K562 (cell line): Measurements from ENCODE around the gene AHNAK. TPM values are rescaled to one million over a fixed set of nuclear protein-coding genes. Genes with fewer than 3 reads are reported as not detected.

Experiments used
- ATF7 ChIP-seq: fragments of 450-650 bp; IDR thresholded peaks from 2 replicates; pipeline ENCODE4 v1.7.1; 2014; ENCODE audit warnings: mild to moderate bottlenecking, moderate library complexity
- FOXM1 ChIP-seq, 2 experiments: fragments of 450-650 bp in 1 of 2; sonication (generic) in 1 of 2; formaldehyde crosslinking in 1 of 2; IDR thresholded peaks; 2 replicates each; pipeline versions ENCODE4 v1.6.1 to v1.9.0; 2017 to 2022; ENCODE audit warnings: low read depth in 2 of 2, mild to moderate bottlenecking in 2 of 2, missing genetic modification reagents in 1 of 2, moderate library complexity in 1 of 2
- HNRNPLL ChIP-seq: fragments of 200-400 bp; formaldehyde crosslinking; IDR thresholded peaks from 2 replicates; pipeline ENCODE4 v1.6.1; 2017; ENCODE audit warnings: low read length, low read depth, mild to moderate bottlenecking; ENCODE audit not compliant: poor library complexity, severe bottlenecking
- HSF4 ChIP-seq: fragments of 250-450 bp; sonication (Bioruptor Pico); IDR thresholded peaks from 2 replicates; pipeline ENCODE4 v2.1.2; 2022; ENCODE audit warnings: mild to moderate bottlenecking, moderate library complexity, borderline replicate concordance
- LEF1 ChIP-seq: fragments of 450-650 bp; IDR thresholded peaks from 2 replicates; pipeline ENCODE4 v1.6.1; 2016; ENCODE audit warnings: mild to moderate bottlenecking
- MCM5 ChIP-seq: fragments of 450-650 bp; IDR thresholded peaks from 2 replicates; pipeline ENCODE4 v1.6.1; 2016; ENCODE audit warnings: low read depth
- NCOA1 ChIP-seq: fragments of 450-650 bp; IDR thresholded peaks from 2 replicates; pipeline ENCODE4 v1.6.1; 2016; ENCODE audit warnings: low read depth
- polyA plus RNA-seq, 8 experiments: library from polyadenylated mRNA; depleted of rRNA in 4 of 8; stranded (reverse) in 5 of 8; unstranded in 3 of 8; fragments of >200 nt; fragmentation: Nextera tagmentation in 2 of 8; fragmentation: Illumina TruSeq in 1 of 8; extraction: Ambion mirVana in 2 of 8; extraction: Trizol in 1 of 8; gene quantifications; 2 replicates each; pipeline versions ENCODE4 v1.2.1 to v1.2.3, GENCODE V29; 2011 to 2014; ENCODE audit warnings: inconsistent platforms in 1 of 8, missing spikeins in 1 of 8
- total RNA-seq, 7 experiments: library from RNA; depleted of rRNA in 6 of 7; stranded (reverse); fragments of >200 nt in 6 of 7; fragmentation: Illumina TruSeq in 2 of 7; extraction: Trizol in 2 of 7; gene quantifications; 2 replicates each; pipeline versions ENCODE4 v1.2.1 to v1.2.3, GENCODE V29; 2011 to 2021; ENCODE audit warnings: low replicate concordance in 1 of 7
- TF ChIP-seq, protein P1 (sequence below): fragments of 450-650 bp; IDR thresholded peaks from 2 replicates; pipeline ENCODE4 v1.6.1; 2016; ENCODE audit warnings: mild to moderate bottlenecking
- TF ChIP-seq, protein P2 (sequence below): fragments of 200-800 bp; sonication (Bioruptor generic); IDR thresholded peaks from 2 replicates; pipeline ENCODE4 v1.6.1; 2017; ENCODE audit warnings: missing genetic modification characterization, missing compliant biosample characterization
- TF ChIP-seq, protein P3 (sequence below): sonication (generic); formaldehyde crosslinking; IDR thresholded peaks from 2 replicates; pipeline ENCODE4 v1.8.0; 2022; ENCODE audit warnings: missing genetic modification reagents, mild to moderate bottlenecking, moderate library complexity, borderline replicate concordance

Gene AHNAK
- total and polyA plus RNA-seq, 9 of the 15 experiments (the other 6 are each of a cell fraction or from before 2014, with no cell fraction given): 1.5 to 89.7 (median 45.0) TPM

DNA sequence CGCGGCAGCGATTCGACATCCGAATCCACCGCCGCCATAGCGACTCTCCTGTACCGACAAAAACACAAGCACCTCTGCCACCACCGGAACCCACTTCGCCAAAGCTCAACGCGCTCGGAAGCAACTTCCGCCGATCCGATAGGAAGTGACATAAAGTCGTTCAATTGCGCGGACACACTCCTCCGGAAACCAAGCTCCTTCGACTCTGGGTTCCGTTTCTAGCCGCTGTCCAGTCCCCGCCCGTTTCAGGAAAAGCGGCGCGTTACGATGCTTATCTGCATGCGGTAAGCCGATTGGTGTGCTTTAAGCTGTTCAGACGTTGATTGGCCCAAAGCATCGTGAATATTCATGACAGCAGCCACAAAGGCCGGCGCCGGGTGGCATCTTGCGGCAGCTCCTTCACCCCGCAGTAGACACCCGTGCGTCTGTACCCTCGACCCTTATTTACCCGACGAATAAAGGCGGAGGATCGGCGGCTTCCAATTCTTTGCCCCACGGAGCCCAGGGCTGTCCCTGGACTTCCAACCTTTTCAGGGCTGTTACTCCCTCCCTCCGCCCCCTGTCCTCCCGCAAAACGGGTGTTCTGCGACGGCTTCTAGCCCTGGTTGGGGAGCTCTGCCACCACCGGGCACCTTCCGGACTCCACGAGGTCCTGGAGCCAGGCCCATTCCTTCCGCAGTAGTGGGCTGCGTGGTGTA is 45.0 kb upstream of the AHNAK start, which contains the start of gene TUT1 (continued):
- TF ChIP-seq, protein P1, sequence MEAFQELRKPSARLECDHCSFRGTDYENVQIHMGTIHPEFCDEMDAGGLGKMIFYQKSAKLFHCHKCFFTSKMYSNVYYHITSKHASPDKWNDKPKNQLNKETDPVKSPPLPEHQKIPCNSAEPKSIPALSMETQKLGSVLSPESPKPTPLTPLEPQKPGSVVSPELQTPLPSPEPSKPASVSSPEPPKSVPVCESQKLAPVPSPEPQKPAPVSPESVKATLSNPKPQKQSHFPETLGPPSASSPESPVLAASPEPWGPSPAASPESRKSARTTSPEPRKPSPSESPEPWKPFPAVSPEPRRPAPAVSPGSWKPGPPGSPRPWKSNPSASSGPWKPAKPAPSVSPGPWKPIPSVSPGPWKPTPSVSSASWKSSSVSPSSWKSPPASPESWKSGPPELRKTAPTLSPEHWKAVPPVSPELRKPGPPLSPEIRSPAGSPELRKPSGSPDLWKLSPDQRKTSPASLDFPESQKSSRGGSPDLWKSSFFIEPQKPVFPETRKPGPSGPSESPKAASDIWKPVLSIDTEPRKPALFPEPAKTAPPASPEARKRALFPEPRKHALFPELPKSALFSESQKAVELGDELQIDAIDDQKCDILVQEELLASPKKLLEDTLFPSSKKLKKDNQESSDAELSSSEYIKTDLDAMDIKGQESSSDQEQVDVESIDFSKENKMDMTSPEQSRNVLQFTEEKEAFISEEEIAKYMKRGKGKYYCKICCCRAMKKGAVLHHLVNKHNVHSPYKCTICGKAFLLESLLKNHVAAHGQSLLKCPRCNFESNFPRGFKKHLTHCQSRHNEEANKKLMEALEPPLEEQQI: peak; percentile 87; the same call in 1 of the 2 replicates
- peak; percentile 100 for TF ChIP-seq NCOA1
- TF ChIP-seq MCM5: no peak
- TF ChIP-seq, protein P2, sequence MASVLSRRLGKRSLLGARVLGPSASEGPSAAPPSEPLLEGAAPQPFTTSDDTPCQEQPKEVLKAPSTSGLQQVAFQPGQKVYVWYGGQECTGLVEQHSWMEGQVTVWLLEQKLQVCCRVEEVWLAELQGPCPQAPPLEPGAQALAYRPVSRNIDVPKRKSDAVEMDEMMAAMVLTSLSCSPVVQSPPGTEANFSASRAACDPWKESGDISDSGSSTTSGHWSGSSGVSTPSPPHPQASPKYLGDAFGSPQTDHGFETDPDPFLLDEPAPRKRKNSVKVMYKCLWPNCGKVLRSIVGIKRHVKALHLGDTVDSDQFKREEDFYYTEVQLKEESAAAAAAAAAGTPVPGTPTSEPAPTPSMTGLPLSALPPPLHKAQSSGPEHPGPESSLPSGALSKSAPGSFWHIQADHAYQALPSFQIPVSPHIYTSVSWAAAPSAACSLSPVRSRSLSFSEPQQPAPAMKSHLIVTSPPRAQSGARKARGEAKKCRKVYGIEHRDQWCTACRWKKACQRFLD (CRISPR knock-in tag): peak; percentile 77
- TF ChIP-seq LEF1: no peak
- no peak for TF ChIP-seq HSF4 (CRISPR knock-in tag)
- TF ChIP-seq ATF7: peak; percentile 97
- peak; percentile 77 for TF ChIP-seq FOXM1 (IDR thresholded peaks at IDR 0.05; ENCODE audit: low read depth)
- TF ChIP-seq FOXM1 (CRISPR knock-in tag; IDR thresholded peaks at IDR 0.05; ENCODE audit: low read depth): no peak
- TF ChIP-seq, protein P3, sequence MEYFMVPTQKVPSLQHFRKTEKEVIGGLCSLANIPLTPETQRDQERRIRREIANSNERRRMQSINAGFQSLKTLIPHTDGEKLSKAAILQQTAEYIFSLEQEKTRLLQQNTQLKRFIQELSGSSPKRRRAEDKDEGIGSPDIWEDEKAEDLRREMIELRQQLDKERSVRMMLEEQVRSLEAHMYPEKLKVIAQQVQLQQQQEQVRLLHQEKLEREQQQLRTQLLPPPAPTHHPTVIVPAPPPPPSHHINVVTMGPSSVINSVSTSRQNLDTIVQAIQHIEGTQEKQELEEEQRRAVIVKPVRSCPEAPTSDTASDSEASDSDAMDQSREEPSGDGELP (CRISPR knock-in tag): peak; percentile 90
- peak; percentile 82 for TF ChIP-seq HNRNPLL
